Measurements from ENCODE around the gene BCKDHA.
"Not testable (repeated sequence)": the region's sequence is repeated elsewhere in the genome, so short reads cannot be mapped to it uniquely, and the experiment has no call there.

DNA sequence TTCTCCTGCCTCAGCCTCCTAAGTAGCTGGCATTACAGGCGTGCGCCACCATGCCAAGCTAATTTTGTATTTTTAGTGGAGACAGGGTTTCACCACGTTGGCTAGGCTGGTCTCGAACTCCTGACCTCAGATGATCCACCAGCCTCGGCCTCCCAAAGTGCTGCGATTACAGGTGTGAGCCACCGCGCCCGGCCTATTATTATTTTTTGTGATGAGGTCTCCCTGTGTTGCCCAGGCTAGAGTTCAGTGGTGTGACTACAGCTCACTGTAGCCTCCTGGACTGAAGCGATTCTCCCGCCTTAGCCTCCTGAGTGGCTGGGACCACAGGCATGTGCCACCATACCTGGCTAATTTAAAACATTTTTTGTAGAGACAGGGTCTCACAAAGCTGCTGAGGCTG is 37.8 kb downstream of the BCKDHA start:
- TF ChIP-seq EZH2 (IDR thresholded peaks at IDR 0.05; ENCODE audit: insufficient read depth, poor library complexity, severe bottlenecking); EZH2phosphoT487 (IDR thresholded peaks at IDR 0.05; ENCODE audit: insufficient read depth, low read depth): not testable (repeated sequence)
